ACC112 (cell line): ENCODE measurements around the gene MAN1A1.
"Not testable (repeated sequence)": the region's sequence is repeated elsewhere in the genome, so short reads cannot be mapped to it uniquely, and the experiment has no call there.

Experiments
- H2AFZ ChIP-seq: fragments of 200-600 bp; sonication (generic); one replicate; pipeline ENCODE4 v1.6.0; 2017; ENCODE audit warnings: antibody characterized with exemption, low read length; ENCODE audit not compliant: unreplicated experiment
- H3K27ac ChIP-seq: fragments of 200-600 bp; sonication (generic); 2 replicates; pipeline ENCODE4 v1.5.1; 2014; ENCODE audit warnings: low read depth, mild to moderate bottlenecking, antibody characterized with exemption, low read length, moderate library complexity
- H3K27me3 ChIP-seq: fragments of 200-600 bp; sonication (generic); 2 replicates; pipeline ENCODE4 v1.6.1; 2014; ENCODE audit warnings: mild to moderate bottlenecking, antibody characterized with exemption, low read length, moderate library complexity, mixed read lengths; ENCODE audit not compliant: insufficient read depth
- H3K36me3 ChIP-seq: fragments of 200-600 bp; sonication (generic); 2 replicates; pipeline ENCODE4 v1.6.1; 2016; ENCODE audit warnings: mild to moderate bottlenecking, antibody characterized with exemption, low read length, moderate library complexity, mixed read lengths; ENCODE audit not compliant: insufficient read depth
- H3K4me1 ChIP-seq: fragments of 200-600 bp; sonication (generic); one replicate; pipeline ENCODE4 v1.6.1; 2016; ENCODE audit warnings: low read length, mixed read lengths; ENCODE audit not compliant: insufficient read depth, unreplicated experiment, control insufficient read depth
- H3K4me3 ChIP-seq: fragments of 200-600 bp; sonication (generic); 2 replicates; pipeline ENCODE4 v1.5.1; 2014; ENCODE audit warnings: mild to moderate bottlenecking, low read depth, low read length
- H3K79me2 ChIP-seq: fragments of 200-600 bp; sonication (generic); one replicate; pipeline ENCODE4 v1.6.0; 2016; ENCODE audit warnings: low read length; ENCODE audit not compliant: control insufficient read depth, unreplicated experiment, insufficient read depth

MAN1A1 gene

GRCh38 chr6:119306396-119306968 is 43.1 kb downstream of the MAN1A1 start:
- peaks cover 13% of the 10 kb centered on the region; the same call in 1 of the 2 replicates for H3K36me3 ChIP-seq
- no peaks in the 10 kb centered on the region for H3K79me2 ChIP-seq
- H3K27me3 ChIP-seq: no peaks in the 10 kb centered on the region
- no peak overlapping the region for H3K27ac ChIP-seq
- H3K4me3 ChIP-seq: no peak overlapping the region
- peaks cover 28% of the 10 kb centered on the region for H3K4me1 ChIP-seq
- no peak overlapping the region for H2AFZ ChIP-seq

DNA sequence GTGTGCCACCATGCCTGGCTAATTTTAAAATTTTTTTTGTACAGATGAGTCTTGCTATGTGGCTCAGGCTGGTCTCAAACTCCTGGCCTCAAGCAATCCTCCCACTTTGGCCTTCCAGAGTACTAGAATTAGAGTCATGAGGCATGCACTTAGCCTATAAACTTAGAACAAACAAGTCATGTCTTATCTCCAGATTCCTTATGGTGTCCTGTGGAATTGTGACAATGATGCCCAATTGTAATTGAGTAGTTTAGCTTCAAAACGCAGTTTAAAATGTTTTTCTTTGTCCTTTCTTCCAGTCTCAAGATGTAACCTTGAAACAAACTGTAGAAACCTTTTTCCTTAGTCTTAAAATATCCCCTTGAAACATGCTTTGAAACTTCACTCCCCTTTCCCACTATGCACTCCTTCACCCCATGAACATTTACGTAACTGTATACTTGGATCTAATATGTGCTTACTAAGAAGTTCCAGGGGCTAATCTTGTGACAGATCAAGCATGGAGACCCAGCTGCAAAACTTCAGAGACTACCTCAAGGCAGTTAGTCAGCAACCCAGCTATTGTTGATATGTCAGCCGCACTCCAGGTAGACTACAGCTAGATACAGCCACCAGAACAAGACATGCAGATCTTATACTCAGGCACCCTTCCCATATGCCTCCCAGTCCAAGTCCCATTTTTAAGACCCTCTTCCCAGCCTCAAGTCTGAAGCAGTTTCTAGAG is 46.2 kb downstream of the MAN1A1 start:
- Histone ChIP-seq H3K27ac (no peak overlapping the region), H3K79me2 (no peaks in the 10 kb centered on the region), H3K36me3 (peaks cover 13% of the 10 kb centered on the region; the same call in 1 of the 2 replicates)

GRCh38 chr6:119301429-119301828 is 48.1 kb downstream of the MAN1A1 start:
- Histone ChIP-seq H3K4me3 (no peak overlapping the region), H3K27ac (no peak overlapping the region), H3K79me2 (no peaks in the 10 kb centered on the region), H2AFZ (no peak overlapping the region), H3K27me3 (no peaks in the 10 kb centered on the region), H3K4me1 (no peaks in the 10 kb centered on the region), H3K36me3 (peaks cover 10% of the 10 kb centered on the region; the same call in 1 of the 2 replicates)

More for the DNA sequence above, 46.2 kb downstream of the MAN1A1 start:
- Histone ChIP-seq H3K4me3 (no peak overlapping the region), H3K27me3 (no peaks in the 10 kb centered on the region), H2AFZ (no peak overlapping the region), H3K4me1 (peaks cover 11% of the 10 kb centered on the region)

- Histone ChIP-seq H3K4me1 (no peaks in the 10 kb centered on the region), H3K27me3 (no peaks in the 10 kb centered on the region), H3K4me3 (no peak overlapping the region), H2AFZ (no peak overlapping the region), H3K79me2 (no peaks in the 10 kb centered on the region), H3K36me3 (no peaks in the 10 kb centered on the region; the same call in 1 of the 2 replicates), H3K27ac (no peak overlapping the region)
Measured at GRCh38 chr6:119299694-119300093, 49.9 kb downstream of the MAN1A1 start.

GRCh38 chr6:119297049-119297448 is 52.5 kb downstream of the MAN1A1 start:
- H3K27ac ChIP-seq: no peak overlapping the region
- no peaks in the 10 kb centered on the region; the same call in 1 of the 2 replicates for H3K36me3 ChIP-seq
- H3K4me3 ChIP-seq: no peak overlapping the region
- no peaks in the 10 kb centered on the region for H3K79me2 ChIP-seq
- no peaks in the 10 kb centered on the region for H3K4me1 ChIP-seq
- no peak overlapping the region for H2AFZ ChIP-seq
- no peaks in the 10 kb centered on the region for H3K27me3 ChIP-seq

- no peaks in the 10 kb centered on the region for H3K79me2 ChIP-seq
- no peaks in the 10 kb centered on the region for H3K27me3 ChIP-seq
- no peaks in the 10 kb centered on the region; the same call in 1 of the 2 replicates for H3K36me3 ChIP-seq
- no peaks in the 10 kb centered on the region for H3K4me1 ChIP-seq
- no peak overlapping the region for H2AFZ ChIP-seq
- H3K27ac ChIP-seq: no peak overlapping the region
- H3K4me3 ChIP-seq: no peak overlapping the region
Measured at GRCh38 chr6:119296036-119297035, 53.2 kb downstream of the MAN1A1 start.

GRCh38 chr6:119294984-119295383 is 54.6 kb downstream of the MAN1A1 start:
- Histone ChIP-seq H3K27me3 (no peaks in the 10 kb centered on the region), H3K79me2 (no peaks in the 10 kb centered on the region), H3K36me3 (no peaks in the 10 kb centered on the region), H2AFZ (no peak overlapping the region), H3K27ac (no peak overlapping the region), H3K4me1 (no peaks in the 10 kb centered on the region), H3K4me3 (no peak overlapping the region)

- not testable (repeated sequence) for H3K27me3 ChIP-seq, H3K4me1 ChIP-seq, H3K4me3 ChIP-seq, H3K27ac ChIP-seq, H3K79me2 ChIP-seq, H2AFZ ChIP-seq, H3K36me3 ChIP-seq
Measured at GRCh38 chr6:119291060-119291459, 58.5 kb downstream of the MAN1A1 start.

- Histone ChIP-seq H3K4me1 (peaks cover 3% of the 10 kb centered on the region), H3K27ac (no peak overlapping the region), H3K4me3 (no peak overlapping the region), H2AFZ (no peak overlapping the region), H3K36me3 (no peaks in the 10 kb centered on the region), H3K79me2 (no peaks in the 10 kb centered on the region), H3K27me3 (no peaks in the 10 kb centered on the region)
Measured at GRCh38 chr6:119290306-119290705, 59.3 kb downstream of the MAN1A1 start.

DNA sequence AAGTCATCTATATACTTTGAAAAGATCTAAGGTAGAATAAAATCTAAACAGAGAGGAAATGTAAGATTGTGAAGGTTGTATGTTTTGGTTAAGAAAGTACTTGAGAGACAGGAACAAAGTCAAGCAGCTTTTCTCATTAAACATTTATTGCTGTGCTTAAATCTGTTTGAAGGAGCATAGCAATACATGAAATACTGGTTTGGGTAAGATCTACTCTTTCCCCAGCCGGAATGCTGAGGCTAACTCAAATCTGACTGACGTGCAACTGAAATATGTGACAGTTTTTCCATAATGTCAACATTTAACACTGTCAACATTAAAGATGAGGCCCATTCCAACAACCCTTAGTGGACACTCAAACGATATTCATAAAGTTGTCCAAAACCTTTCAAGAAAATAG is 59.9 kb downstream of the MAN1A1 start:
- Histone ChIP-seq H3K4me3 (no peak overlapping the region), H3K79me2 (no peaks in the 10 kb centered on the region), H3K27ac (no peak overlapping the region), H2AFZ (no peak overlapping the region), H3K36me3 (no peaks in the 10 kb centered on the region), H3K27me3 (no peaks in the 10 kb centered on the region), H3K4me1 (peaks cover 3% of the 10 kb centered on the region)
